ENCODE results near the gene MRPL23. TPM values are rescaled to one million over a fixed set of nuclear protein-coding genes. Genes with fewer than 3 reads are reported as not detected.

MRPL23 gene
- total RNA-seq, 5 donors from 2014 or later (not counting 1 experiment from before 2014, with no cell fraction given) = 34.5 to 58.8 (median 37.8) TPM

- DNase-seq = no peak
- ChIA-PET CTCF (no interaction called here), POLR2A (no interaction called here)
- ATAC-seq (replicated peaks in 1 of 4) = no peak
- peaks cover 5% of the 10 kb centered on the region for H3K36me3 Mint-ChIP-seq
- H3K27me3 Mint-ChIP-seq = peaks cover 3 to 10% of the 10 kb centered on the region in 2 donors
- no peak overlapping the region for H3K4me3 Mint-ChIP-seq
- H3K9me3 ChIP-seq = no peaks in the 10 kb centered on the region
- 80% methylated on average over 3 of the region's 4 CpGs for whole genome bisulfite sequencing (ENCODE audit: insufficient coverage)
- H3K4me1 ChIP-seq (ENCODE audit: control insufficient read depth in 1 of 2, extremely low read depth in 1 of 2, insufficient read depth in 2 of 2, low read length in 2 of 2) = peaks cover 0 to 7% of the 10 kb centered on the region in 2 experiments
- H3K27ac ChIP-seq (ENCODE audit: low read length) = no peak overlapping the region
- no peaks in the 10 kb centered on the region for H3K9me3 Mint-ChIP-seq
- no peak overlapping the region for H3K27ac Mint-ChIP-seq
- peaks cover 0 to 8% of the 10 kb centered on the region in 2 donors for H3K36me3 ChIP-seq (ENCODE audit: control insufficient read depth in 2 of 2, extremely low read depth in 1 of 2, insufficient read depth in 1 of 2, low read length in 1 of 2)
- H3K27me3 ChIP-seq (replicated peaks in 1 of 2; ENCODE audit: control insufficient read depth in 2 of 2, extremely low read depth in 1 of 2, insufficient read depth in 2 of 2, low read length in 1 of 2) = peaks cover 0 to 23% of the 10 kb centered on the region in 2 experiments
- H3K4me1 Mint-ChIP-seq = peaks cover 4 to 6% (median 6%) of the 10 kb centered on the region in 3 donors
- H3K4me3 ChIP-seq (ENCODE audit: control insufficient read depth in 1 of 2, extremely low read depth in 1 of 2, low read length in 1 of 2) = no peak overlapping the region
Observed at GRCh38 chr11:1932681-1933080, 14.5 kb upstream of the MRPL23 start.

DNA sequence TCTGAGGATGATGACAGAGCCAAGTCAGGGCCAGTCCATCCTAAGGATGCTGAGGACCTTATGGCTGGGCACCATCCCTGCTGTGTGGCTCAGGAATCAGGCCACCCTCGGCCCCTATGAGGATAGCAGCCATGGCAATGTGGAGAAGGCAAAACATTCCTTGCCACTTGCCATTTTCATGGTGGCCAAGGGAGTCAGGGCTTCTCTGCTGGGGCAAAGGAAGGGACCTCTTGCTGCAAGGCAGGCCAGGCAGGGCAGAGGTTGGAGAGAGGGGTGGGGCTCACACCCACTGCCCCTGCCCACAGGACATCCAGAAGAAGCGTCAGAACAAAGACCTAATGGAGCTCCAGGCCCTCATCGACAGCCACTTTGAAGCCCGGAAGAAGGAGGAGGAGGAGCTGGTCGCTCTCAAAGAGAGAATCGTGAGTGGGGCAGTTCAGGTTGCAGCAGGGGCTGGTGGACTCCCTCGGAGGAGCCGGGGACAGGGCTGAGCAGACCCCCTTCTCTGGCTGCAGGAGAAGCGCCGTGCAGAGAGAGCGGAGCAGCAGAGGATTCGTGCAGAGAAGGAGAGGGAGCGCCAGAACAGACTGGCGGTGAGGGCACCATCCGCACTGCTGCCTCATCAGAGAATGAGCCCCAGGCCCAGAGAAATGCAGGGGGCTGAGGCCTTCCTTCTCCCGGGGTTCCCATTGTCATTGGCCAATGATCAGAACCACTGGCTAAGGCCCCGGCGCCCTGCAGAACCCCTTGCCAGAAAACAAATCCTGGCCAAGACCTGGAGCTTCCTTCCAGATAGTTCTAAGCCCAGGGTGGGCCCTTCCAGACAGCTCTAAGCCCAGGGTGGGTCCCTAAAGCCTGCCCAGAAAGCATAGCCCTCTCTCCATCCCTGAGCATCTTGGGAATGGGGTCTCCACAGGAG, 13.5 kb upstream of the MRPL23 start:
- peaks cover 0 to 22% of the 10 kb centered on the region in 2 experiments for H3K27me3 ChIP-seq (replicated peaks in 1 of 2; ENCODE audit: control insufficient read depth in 2 of 2, extremely low read depth in 1 of 2, insufficient read depth in 2 of 2, low read length in 1 of 2)
- WGBS (ENCODE audit: insufficient coverage) = 91% methylated on average over 12 of the region's 18 CpGs
- no peak for DNase-seq

DNA sequence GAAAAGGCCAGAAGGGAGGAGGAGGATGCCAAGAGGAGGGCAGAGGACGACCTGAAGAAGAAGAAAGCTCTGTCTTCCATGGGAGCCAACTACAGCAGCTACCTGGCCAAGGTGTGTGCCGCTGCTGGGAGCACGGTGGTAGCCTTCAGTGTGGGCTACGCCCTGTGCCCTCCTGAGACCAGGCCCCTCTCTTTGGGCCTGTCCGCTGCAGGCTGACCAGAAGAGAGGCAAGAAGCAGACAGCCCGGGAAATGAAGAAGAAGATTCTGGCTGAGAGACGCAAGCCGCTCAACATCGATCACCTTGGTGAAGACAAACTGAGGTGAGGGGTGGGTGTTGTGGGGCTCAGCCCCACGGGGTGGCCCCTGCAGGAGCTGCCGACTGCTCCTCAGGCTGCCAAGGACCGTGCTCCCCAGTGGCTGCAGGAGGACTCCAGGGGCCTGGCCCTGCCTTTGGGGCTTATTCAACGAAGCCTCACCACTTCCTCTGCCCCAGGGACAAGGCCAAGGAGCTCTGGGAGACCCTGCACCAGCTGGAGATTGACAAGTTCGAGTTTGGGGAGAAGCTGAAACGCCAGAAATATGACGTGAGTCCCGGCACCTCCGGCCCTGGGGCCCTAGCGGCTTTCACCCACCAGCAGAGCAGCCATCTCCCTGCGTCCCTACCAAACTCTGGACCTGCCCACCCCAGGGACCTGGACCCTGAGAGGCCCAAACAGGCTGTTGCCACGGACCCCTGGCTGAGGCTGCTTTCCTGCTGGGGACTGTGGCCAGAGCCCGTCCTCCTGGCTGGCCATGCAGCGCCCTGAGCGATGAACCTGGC, 12.6 kb upstream of the MRPL23 start:
- peaks cover 0 to 24% of the 10 kb centered on the region in 2 experiments for H3K27me3 ChIP-seq (replicated peaks in 1 of 2; ENCODE audit: control insufficient read depth in 2 of 2, extremely low read depth in 1 of 2, insufficient read depth in 2 of 2, low read length in 1 of 2)
- H3K4me3 ChIP-seq (ENCODE audit: control insufficient read depth in 1 of 2, extremely low read depth in 1 of 2, low read length in 1 of 2) = no peak overlapping the region
- peaks cover 9 to 13% (median 10%) of the 10 kb centered on the region in 3 donors for H3K4me1 Mint-ChIP-seq
- peaks cover 3 to 12% of the 10 kb centered on the region in 2 donors for H3K27me3 Mint-ChIP-seq
- H3K4me1 ChIP-seq (ENCODE audit: control insufficient read depth in 1 of 2, extremely low read depth in 1 of 2, insufficient read depth in 2 of 2, low read length in 2 of 2) = peaks cover 0 to 15% of the 10 kb centered on the region in 2 experiments
- ATAC-seq (replicated peaks in 1 of 4) (no peak), DNase-seq (no peak)
- H3K27ac ChIP-seq (ENCODE audit: low read length) = no peak overlapping the region
- CTCF ChIA-PET = interaction anchor here in 1 of 2 donors (0.6 kb wide), 1 partner anchor 32 kb away, joined by 4 read pairs; no protein-coding TSS in a partner anchor
- H3K36me3 Mint-ChIP-seq = peaks cover 5% of the 10 kb centered on the region
- 77% methylated on average over 19 of the region's 24 CpGs for WGBS (ENCODE audit: insufficient coverage)
- H3K4me3 Mint-ChIP-seq = no peak overlapping the region
- H3K36me3 ChIP-seq (ENCODE audit: control insufficient read depth in 2 of 2, extremely low read depth in 1 of 2, insufficient read depth in 1 of 2, low read length in 1 of 2) = peaks cover 0 to 8% of the 10 kb centered on the region in 2 donors
- H3K9me3 ChIP-seq = no peaks in the 10 kb centered on the region
- POLR2A ChIA-PET = no interaction called here
- no peaks in the 10 kb centered on the region for H3K9me3 Mint-ChIP-seq
- no peak overlapping the region for H3K27ac Mint-ChIP-seq

More for the DNA sequence above, 13.5 kb upstream of the MRPL23 start:
- H3K4me1 Mint-ChIP-seq = peaks cover 4 to 6% (median 6%) of the 10 kb centered on the region in 3 donors
- POLR2A ChIA-PET = no interaction called here
- CTCF ChIA-PET = no interaction called here
- no peak overlapping the region for H3K4me3 Mint-ChIP-seq
- peaks cover 5% of the 10 kb centered on the region for H3K36me3 Mint-ChIP-seq
- no peaks in the 10 kb centered on the region for H3K9me3 Mint-ChIP-seq
- H3K9me3 ChIP-seq = no peaks in the 10 kb centered on the region
- H3K27ac ChIP-seq (ENCODE audit: low read length) = no peak overlapping the region
- peaks cover 3 to 10% of the 10 kb centered on the region in 2 donors for H3K27me3 Mint-ChIP-seq
- ATAC-seq (replicated peaks in 1 of 4) = no peak
- H3K36me3 ChIP-seq (ENCODE audit: control insufficient read depth in 2 of 2, extremely low read depth in 1 of 2, insufficient read depth in 1 of 2, low read length in 1 of 2) = peaks cover 0 to 8% of the 10 kb centered on the region in 2 donors
- no peak overlapping the region for H3K4me3 ChIP-seq (ENCODE audit: control insufficient read depth in 1 of 2, extremely low read depth in 1 of 2, low read length in 1 of 2)
- H3K27ac Mint-ChIP-seq = no peak overlapping the region
- peaks cover 0 to 10% of the 10 kb centered on the region in 2 experiments for H3K4me1 ChIP-seq (ENCODE audit: control insufficient read depth in 1 of 2, extremely low read depth in 1 of 2, insufficient read depth in 2 of 2, low read length in 2 of 2)

GRCh38 chr11:1935156-1936071, 11.7 kb upstream of the MRPL23 start:
- H3K9me3 ChIP-seq = no peaks in the 10 kb centered on the region

GRCh38 chr11:1936072-1936780, 10.9 kb upstream of the MRPL23 start:
- POLR2A ChIA-PET = no interaction called here
- no peak for ATAC-seq (replicated peaks in 1 of 4)

More at GRCh38 chr11:1935156-1936071, 11.7 kb upstream of the MRPL23 start:
- Mint-ChIP-seq H3K9me3 (no peaks in the 10 kb centered on the region), H3K4me1 (peaks cover 8 to 15% (median 8%) of the 10 kb centered on the region in 3 donors), H3K4me3 (no peak overlapping the region), H3K27me3 (peaks cover 3 to 10% of the 10 kb centered on the region in 2 donors), H3K27ac (no peak overlapping the region), H3K36me3 (peaks cover 5% of the 10 kb centered on the region)
- H3K4me1 ChIP-seq (ENCODE audit: control insufficient read depth in 1 of 2, extremely low read depth in 1 of 2, insufficient read depth in 2 of 2, low read length in 2 of 2) = peaks cover 0 to 10% of the 10 kb centered on the region in 2 experiments
- 79% methylated on average over 22 of the region's 33 CpGs for WGBS (ENCODE audit: insufficient coverage)
- H3K36me3 ChIP-seq (ENCODE audit: control insufficient read depth in 2 of 2, extremely low read depth in 1 of 2, insufficient read depth in 1 of 2, low read length in 1 of 2) = peaks cover 0 to 8% of the 10 kb centered on the region in 2 donors
- H3K4me3 ChIP-seq (ENCODE audit: control insufficient read depth in 1 of 2, extremely low read depth in 1 of 2, low read length in 1 of 2) = no peak overlapping the region
- DNase-seq (no peak), ATAC-seq (replicated peaks in 1 of 4) (no peak)
- CTCF ChIA-PET = interaction anchor here in 1 of 2 donors (0.6 kb wide), 1 partner anchor 33 kb away, joined by 4 read pairs; no protein-coding TSS in a partner anchor
- POLR2A ChIA-PET = no interaction called here
- peaks cover 0 to 24% of the 10 kb centered on the region in 2 experiments for H3K27me3 ChIP-seq (replicated peaks in 1 of 2; ENCODE audit: control insufficient read depth in 2 of 2, extremely low read depth in 1 of 2, insufficient read depth in 2 of 2, low read length in 1 of 2)
- H3K27ac ChIP-seq (ENCODE audit: low read length) = no peak overlapping the region

More at GRCh38 chr11:1936072-1936780, 10.9 kb upstream of the MRPL23 start:
- Histone ChIP-seq H3K36me3 (ENCODE audit: control insufficient read depth in 2 of 2, extremely low read depth in 1 of 2, insufficient read depth in 1 of 2, low read length in 1 of 2) (peaks cover 0 to 8% of the 10 kb centered on the region in 2 donors), H3K27ac (ENCODE audit: low read length) (no peak overlapping the region), H3K4me1 (ENCODE audit: control insufficient read depth in 1 of 2, extremely low read depth in 1 of 2, insufficient read depth in 2 of 2, low read length in 2 of 2) (peaks cover 0 to 8% of the 10 kb centered on the region in 2 experiments), H3K9me3 (no peaks in the 10 kb centered on the region), H3K4me3 (ENCODE audit: control insufficient read depth in 1 of 2, extremely low read depth in 1 of 2, low read length in 1 of 2) (no peak overlapping the region), H3K27me3 (replicated peaks in 1 of 2; ENCODE audit: control insufficient read depth in 2 of 2, extremely low read depth in 1 of 2, insufficient read depth in 2 of 2, low read length in 1 of 2) (peaks cover 0 to 24% of the 10 kb centered on the region in 2 experiments)
- H3K4me3 Mint-ChIP-seq = no peak overlapping the region
- WGBS (ENCODE audit: insufficient coverage) = 91% methylated on average over 23 of the region's 34 CpGs
- H3K27me3 Mint-ChIP-seq = peaks cover 3 to 10% of the 10 kb centered on the region in 2 donors
- no peak overlapping the region for H3K27ac Mint-ChIP-seq
- peaks cover 5% of the 10 kb centered on the region for H3K36me3 Mint-ChIP-seq
- no peak for DNase-seq
- no peaks in the 10 kb centered on the region for H3K9me3 Mint-ChIP-seq
- H3K4me1 Mint-ChIP-seq = peaks cover 5 to 11% (median 6%) of the 10 kb centered on the region in 3 donors
- CTCF ChIA-PET = no interaction called here
